ENCODE data around the gene CDC42BPB.

The CDC42BPB gene

DNA sequence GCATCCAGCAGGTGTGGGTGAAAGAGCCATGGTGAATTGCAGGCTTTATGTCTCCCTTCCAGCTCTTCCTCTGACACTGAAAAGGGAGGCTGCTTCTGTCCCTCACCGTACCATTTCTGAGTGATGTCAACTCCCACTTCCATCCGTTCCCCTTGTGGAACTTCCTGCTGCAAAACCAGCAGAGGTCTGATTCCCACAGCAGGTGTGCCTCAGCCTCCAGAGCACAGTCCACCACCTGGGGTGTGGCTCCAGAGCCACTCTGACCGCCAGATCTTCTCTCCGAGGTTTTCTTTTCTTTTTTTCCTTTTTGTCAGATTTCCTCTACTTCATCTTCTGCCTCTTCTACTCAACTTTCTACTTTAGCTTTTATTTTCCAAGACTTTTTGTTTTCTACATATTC, 62.7 kb downstream of the CDC42BPB start:
- H3K27me3 ChIP-seq (ENCODE audit: insufficient read depth, low read length) = no peaks in the 10 kb centered on the region
- H3K9me3 ChIP-seq (ENCODE audit: insufficient read depth, low read depth, low read length) = no peaks in the 10 kb centered on the region
- no peak overlapping the region for H3K27ac ChIP-seq (ENCODE audit: low read length)
- no peak overlapping the region for H3K9ac ChIP-seq (ENCODE audit: low read depth, low read length)
- H3K4me3 ChIP-seq (ENCODE audit: low read length) = no peak overlapping the region
- no peaks in the 10 kb centered on the region for H3K4me1 ChIP-seq (ENCODE audit: insufficient read depth, low read length)
- peaks cover 53% of the 10 kb centered on the region for H3K36me3 ChIP-seq (ENCODE audit: insufficient read depth, low read depth, low read length)

DNA sequence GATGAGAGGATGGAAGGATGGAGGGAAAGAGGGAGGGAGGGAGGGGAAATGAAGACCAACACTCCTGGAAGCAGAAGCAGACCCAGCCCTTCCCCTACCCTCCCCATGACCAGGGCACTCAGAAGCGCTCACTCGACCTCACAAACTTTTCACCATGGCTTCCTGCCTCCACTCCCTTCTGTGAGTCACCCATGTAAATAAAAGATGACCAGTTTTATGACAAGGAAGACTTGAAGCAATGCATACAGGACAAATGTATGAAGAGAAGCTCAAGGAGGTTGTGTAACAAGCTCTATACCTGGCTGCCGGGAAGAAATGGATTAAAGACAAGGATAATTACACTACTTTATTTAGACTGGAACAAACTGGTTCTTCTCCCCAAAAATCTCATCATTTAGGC, 63.8 kb downstream of the CDC42BPB start:
- H3K9me3 ChIP-seq (ENCODE audit: insufficient read depth, low read depth, low read length) = peaks cover 1% of the 10 kb centered on the region; the same call in 1 of the 2 replicates
- H3K4me1 ChIP-seq (ENCODE audit: insufficient read depth, low read length) = no peaks in the 10 kb centered on the region
- H3K27ac ChIP-seq (ENCODE audit: low read length) = no peak overlapping the region
- H3K9ac ChIP-seq (ENCODE audit: low read depth, low read length) = no peak overlapping the region
- H3K36me3 ChIP-seq (ENCODE audit: insufficient read depth, low read depth, low read length) = peaks cover 57% of the 10 kb centered on the region
- no peak overlapping the region for H3K4me3 ChIP-seq (ENCODE audit: low read length)
- no peaks in the 10 kb centered on the region for H3K27me3 ChIP-seq (ENCODE audit: insufficient read depth, low read length)

- Histone ChIP-seq H3K4me3 (ENCODE audit: low read length) (no peak overlapping the region), H3K4me1 (ENCODE audit: insufficient read depth, low read length) (no peaks in the 10 kb centered on the region), H3K9me3 (ENCODE audit: insufficient read depth, low read depth, low read length) (peaks cover 7% of the 10 kb centered on the region; the same call in 1 of the 2 replicates), H3K27me3 (ENCODE audit: insufficient read depth, low read length) (no peaks in the 10 kb centered on the region), H3K36me3 (ENCODE audit: insufficient read depth, low read depth, low read length) (peaks cover 49% of the 10 kb centered on the region), H3K9ac (ENCODE audit: low read depth, low read length) (no peak overlapping the region), H3K27ac (ENCODE audit: low read length) (no peak overlapping the region)
Observed at GRCh38 chr14:102991376-102991775, 66.0 kb downstream of the CDC42BPB start.

GRCh38 chr14:102988054-102988453, 69.3 kb downstream of the CDC42BPB start:
- peaks cover 7% of the 10 kb centered on the region; the same call in 1 of the 2 replicates for H3K9me3 ChIP-seq (ENCODE audit: insufficient read depth, low read depth, low read length)
- peaks cover 74% of the 10 kb centered on the region for H3K36me3 ChIP-seq (ENCODE audit: insufficient read depth, low read depth, low read length)
- H3K4me3 ChIP-seq (ENCODE audit: low read length) = no peak overlapping the region
- no peaks in the 10 kb centered on the region for H3K4me1 ChIP-seq (ENCODE audit: insufficient read depth, low read length)
- no peaks in the 10 kb centered on the region for H3K27me3 ChIP-seq (ENCODE audit: insufficient read depth, low read length)
- H3K9ac ChIP-seq (ENCODE audit: low read depth, low read length) = no peak overlapping the region
- H3K27ac ChIP-seq (ENCODE audit: low read length) = no peak overlapping the region

GRCh38 chr14:102986810-102987579, 70.4 kb downstream of the CDC42BPB start:
- no peak overlapping the region for H3K27ac ChIP-seq (ENCODE audit: low read length)
- no peak overlapping the region for H3K4me3 ChIP-seq (ENCODE audit: low read length)
- no peaks in the 10 kb centered on the region for H3K4me1 ChIP-seq (ENCODE audit: insufficient read depth, low read length)
- H3K9ac ChIP-seq (ENCODE audit: low read depth, low read length) = no peak overlapping the region
- H3K9me3 ChIP-seq (ENCODE audit: insufficient read depth, low read depth, low read length) = peaks cover 7% of the 10 kb centered on the region; the same call in 1 of the 2 replicates
- peaks cover 76% of the 10 kb centered on the region for H3K36me3 ChIP-seq (ENCODE audit: insufficient read depth, low read depth, low read length)
- no peaks in the 10 kb centered on the region for H3K27me3 ChIP-seq (ENCODE audit: insufficient read depth, low read length)

DNA sequence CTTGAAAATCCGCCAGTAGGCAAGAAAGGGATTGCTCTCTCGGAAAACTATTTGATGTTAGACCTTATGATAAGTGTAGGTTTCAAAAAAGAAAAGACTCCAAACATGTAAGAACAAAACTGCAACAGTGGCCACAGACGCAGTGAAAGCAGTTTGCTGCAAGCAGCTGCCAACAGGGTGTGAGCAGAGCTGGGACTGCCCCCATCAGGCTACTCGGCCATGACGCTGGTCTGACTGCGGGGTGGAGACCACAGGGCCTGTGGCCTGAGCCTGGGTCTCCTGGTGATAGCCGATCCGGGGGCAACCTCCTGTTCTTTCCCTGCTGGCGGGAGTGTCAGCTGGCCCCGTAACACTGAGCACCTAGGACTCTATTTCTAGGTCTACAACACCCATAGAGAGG, 71.7 kb downstream of the CDC42BPB start:
- Histone ChIP-seq H3K9ac (ENCODE audit: low read depth, low read length) (no peak overlapping the region), H3K36me3 (ENCODE audit: insufficient read depth, low read depth, low read length) (peaks cover 76% of the 10 kb centered on the region), H3K27ac (ENCODE audit: low read length) (no peak overlapping the region), H3K4me3 (ENCODE audit: low read length) (no peak overlapping the region), H3K9me3 (ENCODE audit: insufficient read depth, low read depth, low read length) (peaks cover 7% of the 10 kb centered on the region; the same call in 1 of the 2 replicates), H3K27me3 (ENCODE audit: insufficient read depth, low read length) (no peaks in the 10 kb centered on the region), H3K4me1 (ENCODE audit: insufficient read depth, low read length) (no peaks in the 10 kb centered on the region)

GRCh38 chr14:102984336-102985102, 72.8 kb downstream of the CDC42BPB start:
- Histone ChIP-seq H3K4me3 (ENCODE audit: low read length) (no peak overlapping the region), H3K9me3 (ENCODE audit: insufficient read depth, low read depth, low read length) (peaks cover 7% of the 10 kb centered on the region; the same call in 1 of the 2 replicates), H3K9ac (ENCODE audit: low read depth, low read length) (no peak overlapping the region), H3K27me3 (ENCODE audit: insufficient read depth, low read length) (no peaks in the 10 kb centered on the region), H3K36me3 (ENCODE audit: insufficient read depth, low read depth, low read length) (peaks cover 79% of the 10 kb centered on the region), H3K4me1 (ENCODE audit: insufficient read depth, low read length) (no peaks in the 10 kb centered on the region), H3K27ac (ENCODE audit: low read length) (no peak overlapping the region)

GRCh38 chr14:102983496-102983895, 73.9 kb downstream of the CDC42BPB start:
- H3K4me3 ChIP-seq (ENCODE audit: low read length) = no peak overlapping the region
- peaks cover 5% of the 10 kb centered on the region; the same call in 1 of the 2 replicates for H3K9me3 ChIP-seq (ENCODE audit: insufficient read depth, low read depth, low read length)
- H3K27me3 ChIP-seq (ENCODE audit: insufficient read depth, low read length) = no peaks in the 10 kb centered on the region
- H3K4me1 ChIP-seq (ENCODE audit: insufficient read depth, low read length) = no peaks in the 10 kb centered on the region
- no peak overlapping the region for H3K9ac ChIP-seq (ENCODE audit: low read depth, low read length)
- H3K36me3 ChIP-seq (ENCODE audit: insufficient read depth, low read depth, low read length) = peaks cover 79% of the 10 kb centered on the region
- H3K27ac ChIP-seq (ENCODE audit: low read length) = no peak overlapping the region

GRCh38 chr14:102982852-102983470, 74.4 kb downstream of the CDC42BPB start:
- H3K9ac ChIP-seq (ENCODE audit: low read depth, low read length) = no peak overlapping the region
- no peak overlapping the region for H3K27ac ChIP-seq (ENCODE audit: low read length)
- H3K4me3 ChIP-seq (ENCODE audit: low read length) = no peak overlapping the region
- no peaks in the 10 kb centered on the region for H3K4me1 ChIP-seq (ENCODE audit: insufficient read depth, low read length)
- H3K9me3 ChIP-seq (ENCODE audit: insufficient read depth, low read depth, low read length) = no peaks in the 10 kb centered on the region
- H3K36me3 ChIP-seq (ENCODE audit: insufficient read depth, low read depth, low read length) = peaks cover 79% of the 10 kb centered on the region
- no peaks in the 10 kb centered on the region for H3K27me3 ChIP-seq (ENCODE audit: insufficient read depth, low read length)

DNA sequence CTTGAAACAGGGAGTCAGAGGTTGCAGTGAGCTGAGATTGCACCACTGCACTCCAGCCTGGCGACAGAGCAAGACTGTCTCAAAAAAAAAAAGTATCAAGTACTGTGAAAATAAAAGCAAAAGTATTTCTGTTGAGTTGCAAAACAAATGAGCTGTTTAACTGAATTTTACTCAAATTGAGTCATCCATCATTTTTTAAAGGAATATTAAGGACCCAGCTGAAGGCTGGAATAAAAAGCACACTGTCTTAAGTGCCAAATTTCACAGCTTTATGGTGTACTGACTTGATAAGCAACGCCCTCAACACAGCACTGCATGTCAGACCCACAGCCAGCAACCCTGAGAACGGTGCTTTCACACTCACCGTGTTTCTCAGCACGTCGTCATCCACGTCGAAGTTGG, 76.9 kb downstream of the CDC42BPB start:
- H3K27me3 ChIP-seq (ENCODE audit: insufficient read depth, low read length) = no peaks in the 10 kb centered on the region

DNA sequence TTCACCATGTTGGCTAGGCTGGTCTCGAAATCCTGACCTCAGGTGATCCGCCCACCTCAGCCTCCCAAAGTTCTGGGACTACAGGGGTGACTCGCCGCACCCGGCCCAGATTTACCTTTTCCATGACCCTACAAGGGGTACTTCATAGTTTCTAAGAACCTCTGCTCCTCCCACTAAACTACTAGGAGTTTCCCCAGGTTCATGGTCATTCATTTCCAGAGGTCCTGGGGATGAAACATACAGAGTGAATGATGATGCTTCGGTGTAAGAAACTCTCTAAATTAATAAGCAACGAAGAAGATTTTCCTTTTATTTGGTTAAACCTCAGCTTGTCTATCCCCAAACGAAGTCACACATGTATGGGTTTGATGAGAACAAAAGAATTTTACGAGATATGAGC, 77.9 kb downstream of the CDC42BPB start:
- Histone ChIP-seq H3K9ac (ENCODE audit: low read depth, low read length) (no peak overlapping the region), H3K9me3 (ENCODE audit: insufficient read depth, low read depth, low read length) (no peaks in the 10 kb centered on the region), H3K27me3 (ENCODE audit: insufficient read depth, low read length) (no peaks in the 10 kb centered on the region), H3K4me3 (ENCODE audit: low read length) (no peak overlapping the region), H3K4me1 (ENCODE audit: insufficient read depth, low read length) (no peaks in the 10 kb centered on the region), H3K36me3 (ENCODE audit: insufficient read depth, low read depth, low read length) (peaks cover 86% of the 10 kb centered on the region), H3K27ac (ENCODE audit: low read length) (no peak overlapping the region)

More for the DNA sequence above, 76.9 kb downstream of the CDC42BPB start:
- Histone ChIP-seq H3K36me3 (ENCODE audit: insufficient read depth, low read depth, low read length) (peaks cover 89% of the 10 kb centered on the region), H3K9ac (ENCODE audit: low read depth, low read length) (no peak overlapping the region), H3K4me1 (ENCODE audit: insufficient read depth, low read length) (no peaks in the 10 kb centered on the region), H3K9me3 (ENCODE audit: insufficient read depth, low read depth, low read length) (no peaks in the 10 kb centered on the region), H3K27ac (ENCODE audit: low read length) (no peak overlapping the region), H3K4me3 (ENCODE audit: low read length) (no peak overlapping the region)

Measured in iPS-20b (cell line).